GM12874 (cell line): Measurements from ENCODE around the gene TEX48.

Experiments
- CTCF ChIP-seq: IDR thresholded peaks from 2 replicates; pipeline ENCODE4 v1.5.1; 2011; ENCODE audit warnings: low read depth, mild to moderate bottlenecking, control low read depth, low read length, moderate library complexity; ENCODE audit not compliant: insufficient read depth

The TEX48 gene

GRCh38 chr9:114706711-114707110 lies 24.7 kb upstream of the TEX48 start:
- no peak for TF ChIP-seq CTCF

GRCh38 chr9:114701988-114702387 lies 20.0 kb upstream of the TEX48 start:
- no peak for TF ChIP-seq CTCF

GRCh38 chr9:114697951-114698351 lies 16.0 kb upstream of the TEX48 start:
- no peak for TF ChIP-seq CTCF

- TF ChIP-seq CTCF, result no peak
Measured at GRCh38 chr9:114696814-114697544, 15.0 kb upstream of the TEX48 start.

GRCh38 chr9:114695948-114696347 lies 14.0 kb upstream of the TEX48 start:
- no peak for TF ChIP-seq CTCF

GRCh38 chr9:114694719-114695269 lies 12.8 kb upstream of the TEX48 start:
- no peak for TF ChIP-seq CTCF

- TF ChIP-seq CTCF, result no peak
Measured at GRCh38 chr9:114694146-114694545, 12.2 kb upstream of the TEX48 start.
